ENCODE data around the gene DLK1. TPM values are rescaled to one million over a fixed set of nuclear protein-coding genes. Genes with fewer than 3 reads are reported as not detected.

The DLK1 gene
- total RNA-seq, 1 experiment from 2014 or later, result 0.06 TPM

Other genes starting within 250 kb of the DLK1 start
- 14.1 and 18.6 TPM in 2 replicates for gene BEGAIN, start 139.5 kb upstream of the DLK1 start, total RNA-seq (2014; rRNA removed; shearing (Covaris generic))
- gene MEG3, start 99.2 kb downstream of the DLK1 start, total RNA-seq (2014; rRNA removed; shearing (Covaris generic)), result 13.5 and 14.3 TPM in 2 replicates
- not detected in 2 replicates for gene RTL1, start 176.8 kb downstream of the DLK1 start, total RNA-seq (2014; rRNA removed; shearing (Covaris generic))